Liver (tissue), 9 donors: Measurements from ENCODE around the gene FAM8A1. TPM values are rescaled to one million over a fixed set of nuclear protein-coding genes. Genes with fewer than 3 reads are reported as not detected.

ENCODE experiments used
- DNase-seq: peaks from one replicate; pipeline ENCODE4 v3.0.0-alpha.2; 2017; ENCODE audit warnings: low spot score
- H3K27ac ChIP-seq, 2 donors: one replicate each; pipeline ENCODE4 v1.7.0; 2013; ENCODE audit warnings: inconsistent platforms in 2 of 2, low read length in 2 of 2, control low read depth in 1 of 2, low read depth in 1 of 2, mild to moderate bottlenecking in 1 of 2
- H3K27me3 ChIP-seq, 4 donors: one replicate each; pipeline versions ENCODE4 v1.6.1 to v1.7.0; 2013; ENCODE audit warnings: low read length in 3 of 4, inconsistent platforms in 1 of 4, mild to moderate bottlenecking in 1 of 4, moderate library complexity in 1 of 4; ENCODE audit not compliant: control insufficient read depth in 4 of 4, insufficient read depth in 4 of 4
- H3K36me3 ChIP-seq, 4 donors: one replicate each; pipeline versions ENCODE4 v1.6.1 to v1.7.0; 2013; ENCODE audit warnings: low read length in 3 of 4, mild to moderate bottlenecking in 3 of 4, low read depth in 1 of 4, moderate library complexity in 1 of 4; ENCODE audit not compliant: control insufficient read depth in 4 of 4, insufficient read depth in 3 of 4
- H3K4me1 ChIP-seq, 4 donors: one replicate each; pipeline versions ENCODE4 v1.6.1 to v1.7.0; 2013; ENCODE audit warnings: low read length in 3 of 4, mild to moderate bottlenecking in 3 of 4, moderate library complexity in 1 of 4; ENCODE audit not compliant: control insufficient read depth in 4 of 4, insufficient read depth in 4 of 4
- H3K4me3 ChIP-seq, 3 donors: one replicate each; pipeline versions ENCODE4 v1.6.1 to v1.7.0; 2013; ENCODE audit warnings: low read length in 3 of 3, control low read depth in 1 of 3, low read depth in 1 of 3, mild to moderate bottlenecking in 1 of 3
- H3K9ac ChIP-seq, 2 donors: one replicate each; pipeline ENCODE4 v1.7.0; 2013; ENCODE audit warnings: low read length in 2 of 2, mild to moderate bottlenecking in 2 of 2, moderate library complexity in 2 of 2, control low read depth in 1 of 2, low read depth in 1 of 2
- H3K9me3 ChIP-seq, 4 donors: one replicate each; pipeline versions ENCODE4 v1.6.1 to v1.7.0; 2013; ENCODE audit warnings: low read length in 3 of 4; ENCODE audit not compliant: control insufficient read depth in 4 of 4
- ATF3 ChIP-seq: IDR thresholded peaks from 2 replicates; pipeline ENCODE4 v1.6.1; 2016; ENCODE audit warnings: antibody characterized with exemption
- CTCF ChIP-seq: fragments of 150-350 bp; IDR thresholded peaks from 2 replicates; pipeline ENCODE4 v1.5.1; 2017; ENCODE audit warnings: improper control_type of control experiment, low read depth, low read length; ENCODE audit not compliant: missing input control
- EGR1 ChIP-seq, 2 donors: IDR thresholded peaks; 2 replicates each; pipeline ENCODE4 v1.6.1; 2016 to 2018; ENCODE audit warnings: antibody characterized with exemption in 2 of 2, low read depth in 2 of 2
- FOXA1 ChIP-seq: IDR thresholded peaks from 2 replicates; pipeline ENCODE4 v1.6.1; 2016; ENCODE audit warnings: antibody characterized with exemption
- FOXA2 ChIP-seq: IDR thresholded peaks from 2 replicates; pipeline ENCODE4 v1.6.1; 2016; ENCODE audit warnings: antibody characterized with exemption
- GABPA ChIP-seq, 2 donors: IDR thresholded peaks in 1 of 2; conservative IDR thresholded peaks in 1 of 2; 2 replicates each; pipeline ENCODE4 v1.6.1; 2016; ENCODE audit warnings: antibody characterized with exemption in 2 of 2, mild to moderate bottlenecking in 1 of 2, moderate library complexity in 1 of 2
- HNF4A ChIP-seq, 2 donors: conservative IDR thresholded peaks; 2 replicates each; pipeline ENCODE4 v1.6.1; 2016; ENCODE audit warnings: antibody characterized with exemption in 2 of 2, mild to moderate bottlenecking in 2 of 2
- JUND ChIP-seq, 2 donors: IDR thresholded peaks; 2 replicates each; pipeline ENCODE4 v1.6.1; 2016; ENCODE audit warnings: antibody characterized with exemption in 2 of 2
- NR2F2 ChIP-seq: IDR thresholded peaks from 2 replicates; pipeline ENCODE4 v1.6.1; 2016; ENCODE audit warnings: antibody characterized with exemption
- RAD21 ChIP-seq, 2 donors: IDR thresholded peaks; 2 replicates each; pipeline ENCODE4 v1.6.1; 2016; ENCODE audit warnings: antibody characterized with exemption in 2 of 2, mild to moderate bottlenecking in 2 of 2
- REST ChIP-seq: IDR thresholded peaks from 2 replicates; pipeline ENCODE4 v1.6.1; 2016; ENCODE audit warnings: antibody characterized with exemption, mild to moderate bottlenecking
- RXRA ChIP-seq, 2 donors: IDR thresholded peaks; 2 replicates each; pipeline ENCODE4 v1.6.1; 2017 to 2018; ENCODE audit warnings: antibody characterized with exemption in 2 of 2, mild to moderate bottlenecking in 1 of 2
- SP1 ChIP-seq: IDR thresholded peaks from 2 replicates; pipeline ENCODE4 v1.6.1; 2018; ENCODE audit warnings: antibody characterized with exemption, mild to moderate bottlenecking
- TAF1 ChIP-seq: conservative IDR thresholded peaks from 2 replicates; pipeline ENCODE4 v1.6.1; 2016; ENCODE audit warnings: antibody characterized with exemption, mild to moderate bottlenecking
- YY1 ChIP-seq: IDR thresholded peaks from 2 replicates; pipeline ENCODE4 v1.6.1; 2016; ENCODE audit warnings: antibody characterized with exemption, mild to moderate bottlenecking
- ZBTB33 ChIP-seq: IDR thresholded peaks from 2 replicates; pipeline ENCODE4 v1.6.1; 2016; ENCODE audit warnings: antibody characterized with exemption
- WGBS: extraction: QIAGEN DNeasy Blood & Tissue Kit; methylation state at CpG from one replicate; pipeline ENCODE4 v1.1.7; 2013; 5-methylcytosine and 5-hydroxymethylcytosine counted together
- polyA plus RNA-seq, 2 donors: library from polyadenylated mRNA; stranded (reverse) in 1 of 2; unstranded in 1 of 2; fragments of 200-250 nt in 1 of 2; fragments of >200 nt in 1 of 2; fragmentation: Nextera tagmentation in 1 of 2; extraction: Ambion mirVana in 1 of 2; gene quantifications; one replicate each; pipeline versions ENCODE4 v1.2.1 to v1.2.3, GENCODE V29; 2013 to 2015
- total RNA-seq, 2 donors: library from RNA; depleted of rRNA; stranded (reverse); fragments of >200 nt; gene quantifications; one replicate each; pipeline ENCODE4 v1.2.3, GENCODE V29; 2014
- donor health status: healthy.
- donor health status: healthy.
- donor health status: healthy.
- donor health status: healthy.
- donor health status: healthy.

FAM8A1 gene
- total and polyA plus RNA-seq, 4 donors, result 20.7 to 47.2 (median 20.9) TPM

GRCh38 chr6:17574866-17575560 is 25.1 kb upstream of the FAM8A1 start:
- WGBS, result 83% methylated on average over 8 of the region's 8 CpGs
- Histone ChIP-seq H3K27me3 (no peaks in the 10 kb centered on the region), H3K9ac (no peak overlapping the region), H3K4me3 (no peak overlapping the region), H3K27ac (no peak overlapping the region), H3K4me1 (peaks cover 0 to 7% (median 7%) of the 10 kb centered on the region in 4 donors), H3K36me3 (no peaks in the 10 kb centered on the region), H3K9me3 (peaks cover 2 to 9% (median 6%) of the 10 kb centered on the region in 4 donors)
- TF ChIP-seq YY1 (no peak), RAD21 (IDR thresholded peaks at IDR 0.05) (no peak), RXRA (IDR thresholded peaks at IDR 0.05) (no peak), EGR1 (IDR thresholded peaks at IDR 0.05; ENCODE audit: low read depth in 2 of 2) (no peak), HNF4A (conservative IDR thresholded peaks at IDR 0.05) (no peak), ZBTB33 (no peak), SP1 (no peak), GABPA (IDR thresholded peaks at IDR 0.05 in 1 of 2, conservative IDR thresholded peaks at IDR 0.05 in 1 of 2) (no peak), FOXA2 (no peak), JUND (IDR thresholded peaks at IDR 0.05) (no peak), REST (no peak), NR2F2 (no peak), FOXA1 (no peak), TAF1 (no peak), CTCF (no peak)
- DNase-seq, result no peak

- WGBS, result 95% methylated on average over 1 of the region's 1 CpG
- no peak overlapping the region for H3K4me3 ChIP-seq
- H3K9ac ChIP-seq, result no peak overlapping the region
- DNase-seq, result no peak
- H3K36me3 ChIP-seq, result no peaks in the 10 kb centered on the region
- no peak overlapping the region for H3K27ac ChIP-seq
- peaks cover 2 to 9% (median 6%) of the 10 kb centered on the region in 4 donors for H3K9me3 ChIP-seq
- H3K27me3 ChIP-seq, result no peaks in the 10 kb centered on the region
- H3K4me1 ChIP-seq, result no peaks in the 10 kb centered on the region
- TF ChIP-seq ATF3 (no peak), NR2F2 (no peak), HNF4A (conservative IDR thresholded peaks at IDR 0.05) (no peak), RXRA (IDR thresholded peaks at IDR 0.05) (no peak), TAF1 (no peak), RAD21 (IDR thresholded peaks at IDR 0.05) (no peak), GABPA (IDR thresholded peaks at IDR 0.05 in 1 of 2, conservative IDR thresholded peaks at IDR 0.05 in 1 of 2) (no peak), FOXA1 (no peak), REST (no peak), SP1 (no peak), CTCF (no peak), FOXA2 (no peak)
Observed at GRCh38 chr6:17577059-17577458, 23.0 kb upstream of the FAM8A1 start.
